Epithelial cell of esophagus (primary cell): ENCODE data around the gene JCAD.
A peak's percentile ranks its signal among the peaks of the same experiment; 100 is the strongest.

ENCODE experiments used
- DNase-seq: peaks from one replicate; pipeline ENCODE4 v3.0.0; 2010; ENCODE audit warnings: low read depth
- H3K4me3 ChIP-seq: 2 replicates; pipeline ENCODE4 v1.5.1; 2011; ENCODE audit warnings: mild to moderate bottlenecking, low read length, control low read depth
- TF ChIP-seq, protein P1 (sequence below): IDR thresholded peaks from 2 replicates; pipeline ENCODE4 v1.5.1; 2011; ENCODE audit warnings: low read depth, mild to moderate bottlenecking, low read length, control low read depth, inconsistent platforms; ENCODE audit not compliant: insufficient read depth; ENCODE audit errors: missing control alignments

JCAD gene

DNA sequence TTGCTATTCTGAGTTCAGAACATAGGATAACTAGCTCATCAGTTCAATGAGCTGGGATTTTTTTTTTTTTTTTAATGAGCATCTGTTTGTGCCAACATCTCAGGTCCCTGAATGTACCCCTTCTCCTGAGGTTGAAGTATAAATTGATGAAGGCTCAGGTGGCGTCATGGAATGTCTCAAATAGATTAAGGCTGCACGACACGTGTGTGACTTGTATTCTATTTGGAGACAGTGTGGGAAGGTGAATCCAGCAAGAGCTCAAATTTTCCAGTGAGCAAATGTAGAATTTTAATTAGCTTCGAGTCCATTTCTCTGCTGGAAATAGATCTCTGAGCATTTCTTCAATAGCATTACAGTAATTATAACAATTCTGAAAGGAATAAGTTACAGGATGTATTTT, 37.2 kb upstream of the JCAD start:
- H3K4me3 ChIP-seq, result no peak overlapping the region
- TF ChIP-seq, protein P1, sequence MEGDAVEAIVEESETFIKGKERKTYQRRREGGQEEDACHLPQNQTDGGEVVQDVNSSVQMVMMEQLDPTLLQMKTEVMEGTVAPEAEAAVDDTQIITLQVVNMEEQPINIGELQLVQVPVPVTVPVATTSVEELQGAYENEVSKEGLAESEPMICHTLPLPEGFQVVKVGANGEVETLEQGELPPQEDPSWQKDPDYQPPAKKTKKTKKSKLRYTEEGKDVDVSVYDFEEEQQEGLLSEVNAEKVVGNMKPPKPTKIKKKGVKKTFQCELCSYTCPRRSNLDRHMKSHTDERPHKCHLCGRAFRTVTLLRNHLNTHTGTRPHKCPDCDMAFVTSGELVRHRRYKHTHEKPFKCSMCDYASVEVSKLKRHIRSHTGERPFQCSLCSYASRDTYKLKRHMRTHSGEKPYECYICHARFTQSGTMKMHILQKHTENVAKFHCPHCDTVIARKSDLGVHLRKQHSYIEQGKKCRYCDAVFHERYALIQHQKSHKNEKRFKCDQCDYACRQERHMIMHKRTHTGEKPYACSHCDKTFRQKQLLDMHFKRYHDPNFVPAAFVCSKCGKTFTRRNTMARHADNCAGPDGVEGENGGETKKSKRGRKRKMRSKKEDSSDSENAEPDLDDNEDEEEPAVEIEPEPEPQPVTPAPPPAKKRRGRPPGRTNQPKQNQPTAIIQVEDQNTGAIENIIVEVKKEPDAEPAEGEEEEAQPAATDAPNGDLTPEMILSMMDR, result no peak
- DNase-seq, result no peak

DNA sequence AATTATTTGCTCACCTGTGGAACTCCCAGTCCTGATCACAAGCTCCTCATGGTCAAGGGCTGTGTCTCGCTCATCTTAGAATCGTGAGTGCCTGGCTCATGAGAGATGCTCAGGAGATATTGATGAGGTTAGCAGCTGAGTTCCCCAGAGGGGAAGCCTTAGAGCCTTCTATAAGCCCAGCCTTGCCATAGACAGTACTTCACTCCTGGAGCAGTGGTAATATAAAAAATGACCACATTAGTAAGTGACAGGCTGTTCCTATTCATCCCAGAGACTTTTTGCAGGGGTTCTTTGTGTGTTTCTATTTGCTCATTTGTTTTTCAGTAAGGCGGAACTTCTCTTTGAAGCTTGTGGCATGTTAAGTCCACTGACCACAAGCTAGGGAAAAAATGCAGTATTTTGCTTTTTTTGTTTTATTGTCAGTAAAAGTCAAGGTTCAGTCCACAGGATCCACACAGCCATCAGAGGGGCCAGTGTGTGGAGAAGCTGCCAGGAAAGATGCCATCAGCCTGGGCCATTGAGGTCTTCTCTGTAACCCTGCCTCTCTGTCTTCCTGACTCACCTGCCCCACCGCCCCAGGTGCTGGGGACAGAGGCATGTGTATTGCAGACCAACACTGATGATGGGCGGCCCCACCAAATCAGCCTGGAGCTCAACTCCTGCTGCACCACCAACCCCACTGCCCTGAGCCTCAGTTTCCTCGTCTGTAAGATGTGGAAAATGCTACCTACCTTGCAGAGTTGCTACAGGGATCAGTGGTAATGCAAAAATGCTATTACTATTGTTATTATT, 36.4 kb upstream of the JCAD start:
- TF ChIP-seq, protein P1, result no peak
- no peak for DNase-seq
- H3K4me3 ChIP-seq, result no peak overlapping the region

DNA sequence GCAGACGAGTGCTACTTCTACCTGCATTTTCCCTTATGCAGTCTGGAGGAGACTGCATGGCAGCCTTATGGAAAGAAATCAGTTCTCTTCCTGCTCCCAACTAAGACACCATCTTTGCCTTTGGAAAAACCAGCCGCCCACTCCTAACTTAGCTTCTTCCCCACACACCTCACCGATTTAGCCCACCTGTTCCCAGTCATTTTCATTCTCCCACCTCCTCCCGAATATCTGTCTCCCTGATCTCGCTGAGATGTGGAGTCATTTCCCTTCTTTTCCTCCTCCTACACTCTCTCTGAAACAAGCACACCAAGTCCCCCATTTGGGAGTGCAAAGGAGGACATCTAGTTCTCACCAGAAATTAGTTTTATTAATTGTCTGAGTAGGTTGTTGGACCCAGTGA, 35.2 kb upstream of the JCAD start:
- no peak for DNase-seq
- H3K4me3 ChIP-seq, result no peak overlapping the region
- TF ChIP-seq, protein P1, result no peak

DNA sequence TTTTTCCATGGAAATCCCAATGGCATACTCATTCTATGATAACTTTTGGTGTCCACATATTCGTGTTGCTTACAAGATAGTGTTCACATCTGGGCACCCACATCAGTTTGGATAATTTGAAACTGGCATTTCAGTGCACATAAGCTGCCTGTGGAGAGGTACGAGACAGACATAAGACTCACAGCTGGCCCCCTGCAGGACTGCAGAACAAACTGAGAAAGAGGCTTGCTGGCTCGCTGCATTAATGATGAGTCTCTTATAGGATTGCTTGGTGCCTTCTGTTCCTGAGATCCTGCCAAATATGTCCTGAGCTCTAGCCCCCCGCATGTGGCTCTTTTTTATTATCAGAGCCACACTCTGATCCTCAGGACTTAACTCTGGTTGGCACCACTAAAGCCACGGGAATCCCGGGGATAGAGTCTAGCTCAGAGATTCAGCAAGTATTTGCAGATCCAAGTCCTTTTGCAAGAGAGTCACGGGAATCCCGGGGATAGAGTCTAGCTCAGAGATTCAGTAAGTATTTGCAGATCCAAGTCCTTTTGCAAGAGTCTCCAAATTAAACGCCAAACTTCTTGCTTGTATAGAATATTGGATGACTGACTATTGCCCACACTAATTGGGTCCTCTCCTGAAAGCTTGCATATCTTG, 34.0 kb upstream of the JCAD start:
- TF ChIP-seq, protein P1, result no peak
- DNase-seq, result no peak
- no peak overlapping the region for H3K4me3 ChIP-seq

DNA sequence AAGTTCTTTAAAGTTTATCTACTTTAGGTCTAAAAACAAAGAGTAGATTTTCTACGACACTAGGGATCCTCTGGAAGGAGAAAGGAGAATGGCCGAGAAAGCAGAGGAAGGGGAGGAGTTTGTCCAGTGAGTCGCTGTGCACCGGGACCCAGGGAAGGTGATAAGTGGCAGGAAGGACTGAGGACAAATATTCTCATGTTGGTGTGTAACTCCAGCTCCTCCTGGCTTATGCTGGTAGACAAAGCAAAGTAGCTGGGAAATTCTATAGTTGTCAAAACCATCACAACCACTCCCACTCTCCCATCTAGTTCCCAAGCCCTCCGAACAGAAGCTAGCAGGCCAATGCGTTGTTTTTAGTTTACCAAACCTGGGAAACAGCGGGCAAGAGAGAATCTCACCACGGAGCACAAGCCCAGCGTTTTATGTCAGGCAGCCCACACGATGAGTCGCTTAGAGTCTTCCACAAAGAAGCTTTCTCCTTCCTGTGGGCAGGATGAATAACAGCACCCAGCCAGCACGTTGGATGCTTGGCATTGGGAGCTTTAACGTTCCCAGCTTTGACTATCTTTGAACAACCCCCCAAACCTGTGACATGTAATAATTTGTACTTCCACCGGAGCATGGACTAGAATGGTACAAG, 32.9 kb upstream of the JCAD start:
- H3K4me3 ChIP-seq, result no peak overlapping the region
- TF ChIP-seq, protein P1, result no peak
- peak; percentile 32 for DNase-seq

DNA sequence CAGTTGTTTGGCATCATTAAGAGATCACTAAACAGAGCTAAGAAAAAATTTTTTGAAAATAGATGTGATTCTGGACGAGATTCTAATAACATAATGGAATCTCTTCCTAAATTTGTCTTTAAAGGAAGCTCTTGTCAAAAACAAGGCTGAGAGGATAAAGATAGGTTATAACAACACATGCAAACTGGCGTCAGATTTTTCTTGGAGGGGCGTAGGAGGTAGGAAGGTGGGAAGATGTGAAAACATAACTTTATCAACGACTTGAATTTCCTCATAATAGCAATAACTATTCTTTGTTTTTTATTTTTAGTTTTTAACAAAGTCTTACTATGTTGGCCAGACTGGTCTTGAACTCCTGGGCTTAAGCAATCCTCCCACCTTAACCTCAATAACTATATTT, 31.8 kb upstream of the JCAD start:
- TF ChIP-seq, protein P1, result no peak
- no peak for DNase-seq
- no peak overlapping the region for H3K4me3 ChIP-seq
